ENCODE data around the gene ZNF318.

DNA sequence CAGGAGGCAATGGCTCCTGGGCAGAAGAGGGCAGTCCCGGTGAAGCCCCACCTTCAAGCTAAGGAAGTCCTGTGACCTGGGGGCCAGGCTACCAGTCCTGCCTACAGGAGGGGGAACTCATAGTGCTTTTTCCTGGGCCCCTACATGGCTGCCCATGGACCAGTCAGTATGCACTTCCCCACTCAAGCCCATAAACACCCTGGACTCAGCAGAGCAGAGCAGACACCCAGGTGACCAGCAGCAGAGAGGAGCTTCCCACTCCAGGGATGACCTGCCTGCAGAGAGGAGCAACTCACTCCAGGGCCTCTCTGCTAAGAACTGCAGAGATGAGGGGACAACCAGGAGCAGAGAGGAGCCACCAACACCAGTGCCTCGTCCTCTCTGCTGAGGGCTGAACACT, 43.6 kb upstream of the ZNF318 start:
- TF ChIP-seq CTCF (IDR thresholded peaks at IDR 0.05), result no peak
- TF ChIP-seq, protein P1, sequence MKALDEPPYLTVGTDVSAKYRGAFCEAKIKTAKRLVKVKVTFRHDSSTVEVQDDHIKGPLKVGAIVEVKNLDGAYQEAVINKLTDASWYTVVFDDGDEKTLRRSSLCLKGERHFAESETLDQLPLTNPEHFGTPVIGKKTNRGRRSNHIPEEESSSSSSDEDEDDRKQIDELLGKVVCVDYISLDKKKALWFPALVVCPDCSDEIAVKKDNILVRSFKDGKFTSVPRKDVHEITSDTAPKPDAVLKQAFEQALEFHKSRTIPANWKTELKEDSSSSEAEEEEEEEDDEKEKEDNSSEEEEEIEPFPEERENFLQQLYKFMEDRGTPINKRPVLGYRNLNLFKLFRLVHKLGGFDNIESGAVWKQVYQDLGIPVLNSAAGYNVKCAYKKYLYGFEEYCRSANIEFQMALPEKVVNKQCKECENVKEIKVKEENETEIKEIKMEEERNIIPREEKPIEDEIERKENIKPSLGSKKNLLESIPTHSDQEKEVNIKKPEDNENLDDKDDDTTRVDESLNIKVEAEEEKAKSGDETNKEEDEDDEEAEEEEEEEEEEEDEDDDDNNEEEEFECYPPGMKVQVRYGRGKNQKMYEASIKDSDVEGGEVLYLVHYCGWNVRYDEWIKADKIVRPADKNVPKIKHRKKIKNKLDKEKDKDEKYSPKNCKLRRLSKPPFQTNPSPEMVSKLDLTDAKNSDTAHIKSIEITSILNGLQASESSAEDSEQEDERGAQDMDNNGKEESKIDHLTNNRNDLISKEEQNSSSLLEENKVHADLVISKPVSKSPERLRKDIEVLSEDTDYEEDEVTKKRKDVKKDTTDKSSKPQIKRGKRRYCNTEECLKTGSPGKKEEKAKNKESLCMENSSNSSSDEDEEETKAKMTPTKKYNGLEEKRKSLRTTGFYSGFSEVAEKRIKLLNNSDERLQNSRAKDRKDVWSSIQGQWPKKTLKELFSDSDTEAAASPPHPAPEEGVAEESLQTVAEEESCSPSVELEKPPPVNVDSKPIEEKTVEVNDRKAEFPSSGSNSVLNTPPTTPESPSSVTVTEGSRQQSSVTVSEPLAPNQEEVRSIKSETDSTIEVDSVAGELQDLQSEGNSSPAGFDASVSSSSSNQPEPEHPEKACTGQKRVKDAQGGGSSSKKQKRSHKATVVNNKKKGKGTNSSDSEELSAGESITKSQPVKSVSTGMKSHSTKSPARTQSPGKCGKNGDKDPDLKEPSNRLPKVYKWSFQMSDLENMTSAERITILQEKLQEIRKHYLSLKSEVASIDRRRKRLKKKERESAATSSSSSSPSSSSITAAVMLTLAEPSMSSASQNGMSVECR (CRISPR knock-in tag; IDR thresholded peaks at IDR 0.05; ENCODE audit: borderline replicate concordance), result no peak

Measured in WTC11 (cell line).